ENCODE results near the gene DNER. TPM values are rescaled to one million over a fixed set of nuclear protein-coding genes. Genes with fewer than 3 reads are reported as not detected.

Gene DNER
- total and polyA plus RNA-seq, 2 donors (not counting 1 experiment from before 2014, with no cell fraction given) = not detected

GRCh38 chr2:229434187-229434586 is 280.2 kb downstream of the DNER start:
- H3K4me1 Mint-ChIP-seq = no peaks in the 10 kb centered on the region
- no peak overlapping the region for H3K27ac Mint-ChIP-seq
- Histone ChIP-seq H3K4me3 (ENCODE audit: control extremely low read depth in 1 of 5, extremely low read depth in 1 of 5, insufficient read depth in 1 of 5, low read depth in 2 of 5, low read length in 4 of 5) (no peak overlapping the region), H4K20me1 (ENCODE audit: control insufficient read depth, insufficient read depth, low read length, poor library complexity, severe bottlenecking) (no peaks in the 10 kb centered on the region), H3K9me3 (ENCODE audit: control extremely low read depth in 1 of 3, control insufficient read depth in 2 of 3, insufficient read depth in 1 of 3, low read length in 2 of 3) (peaks cover 0 to 4% (median 0%) of the 10 kb centered on the region in 3 donors), H3K4me2 (replicated peaks; ENCODE audit: low read depth, low read length, poor library complexity, severe bottlenecking) (no peak overlapping the region), H3K27ac (ENCODE audit: low read length in 2 of 2) (no peak overlapping the region), H2AFZ (ENCODE audit: insufficient read depth, low read depth, low read length, poor library complexity, severe bottlenecking) (no peak overlapping the region), H3K9ac (ENCODE audit: low read length) (no peak overlapping the region), H3K79me2 (ENCODE audit: control insufficient read depth, insufficient read depth, low read length) (no peaks in the 10 kb centered on the region), H3K36me3 (replicated peaks in 1 of 2; ENCODE audit: control extremely low read depth in 1 of 2, control insufficient read depth in 1 of 2, extremely low read depth in 1 of 2, insufficient read depth in 2 of 2, low read length in 1 of 2) (no peaks in the 10 kb centered on the region), H3K4me1 (ENCODE audit: control insufficient read depth in 2 of 2, insufficient read depth in 2 of 2, low read length in 2 of 2) (no peaks in the 10 kb centered on the region), H3K27me3 (replicated peaks in 1 of 4; ENCODE audit: control extremely low read depth in 1 of 4, control insufficient read depth in 3 of 4, insufficient read depth in 4 of 4, low read length in 3 of 4) (no peaks in the 10 kb centered on the region)
- no peak for DNase-seq
- CTCF ChIA-PET = no interaction called here
- intact Hi-C loops (cut with micrococcal nuclease) = no loop called here
- H3K9me3 Mint-ChIP-seq (ENCODE audit: insufficient read depth) = no peaks in the 10 kb centered on the region
- ATAC-seq (ENCODE audit: low read depth) = no peak
- H3K27me3 Mint-ChIP-seq = no peaks in the 10 kb centered on the region
- POLR2A ChIA-PET = no interaction called here
- TF ChIP-seq CTCF (IDR thresholded peaks at IDR 0.05) (no peak), EZH2 (IDR thresholded peaks at IDR 0.05; ENCODE audit: borderline replicate concordance, insufficient read depth, low read depth, low read length, poor library complexity, severe bottlenecking) (no peak)
- H3K4me3 Mint-ChIP-seq = no peak overlapping the region
- 75% methylated on average over 2 of the region's 2 CpGs for WGBS (ENCODE audit: insufficient coverage)

GRCh38 chr2:229433351-229433750 is 281.0 kb downstream of the DNER start:
- Mint-ChIP-seq H3K27me3 (no peaks in the 10 kb centered on the region), H3K4me1 (no peaks in the 10 kb centered on the region), H3K27ac (no peak overlapping the region), H3K9me3 (ENCODE audit: insufficient read depth) (no peaks in the 10 kb centered on the region), H3K4me3 (no peak overlapping the region)
- Histone ChIP-seq H3K4me2 (replicated peaks; ENCODE audit: low read depth, low read length, poor library complexity, severe bottlenecking) (no peak overlapping the region), H2AFZ (ENCODE audit: insufficient read depth, low read depth, low read length, poor library complexity, severe bottlenecking) (no peak overlapping the region), H3K36me3 (replicated peaks in 1 of 2; ENCODE audit: control extremely low read depth in 1 of 2, control insufficient read depth in 1 of 2, extremely low read depth in 1 of 2, insufficient read depth in 2 of 2, low read length in 1 of 2) (no peaks in the 10 kb centered on the region), H3K27me3 (replicated peaks in 1 of 4; ENCODE audit: control extremely low read depth in 1 of 4, control insufficient read depth in 3 of 4, insufficient read depth in 4 of 4, low read length in 3 of 4) (no peaks in the 10 kb centered on the region), H3K79me2 (ENCODE audit: control insufficient read depth, insufficient read depth, low read length) (no peaks in the 10 kb centered on the region), H3K9ac (ENCODE audit: low read length) (no peak overlapping the region), H3K9me3 (ENCODE audit: control extremely low read depth in 1 of 3, control insufficient read depth in 2 of 3, insufficient read depth in 1 of 3, low read length in 2 of 3) (peaks cover 0 to 4% (median 0%) of the 10 kb centered on the region in 3 donors), H4K20me1 (ENCODE audit: control insufficient read depth, insufficient read depth, low read length, poor library complexity, severe bottlenecking) (no peaks in the 10 kb centered on the region), H3K27ac (ENCODE audit: low read length in 2 of 2) (no peak overlapping the region), H3K4me3 (ENCODE audit: control extremely low read depth in 1 of 5, extremely low read depth in 1 of 5, insufficient read depth in 1 of 5, low read depth in 2 of 5, low read length in 4 of 5) (no peak overlapping the region), H3K4me1 (ENCODE audit: control insufficient read depth in 2 of 2, insufficient read depth in 2 of 2, low read length in 2 of 2) (no peaks in the 10 kb centered on the region)
- intact Hi-C loops (cut with micrococcal nuclease) = no loop called here
- ATAC-seq (ENCODE audit: low read depth) (no peak), DNase-seq (no peak)
- ChIA-PET POLR2A (no interaction called here), CTCF (no interaction called here)
- no CpG with 5 or more reads among the region's 5 CpGs for WGBS (ENCODE audit: insufficient coverage)
- no peak for TF ChIP-seq CTCF (IDR thresholded peaks at IDR 0.05)
